Measurements from ENCODE around the gene UBXN4.
"Not testable (repeated sequence)": the region's sequence is repeated elsewhere in the genome, so short reads cannot be mapped to it uniquely, and the experiment has no call there.

UBXN4 gene

DNA sequence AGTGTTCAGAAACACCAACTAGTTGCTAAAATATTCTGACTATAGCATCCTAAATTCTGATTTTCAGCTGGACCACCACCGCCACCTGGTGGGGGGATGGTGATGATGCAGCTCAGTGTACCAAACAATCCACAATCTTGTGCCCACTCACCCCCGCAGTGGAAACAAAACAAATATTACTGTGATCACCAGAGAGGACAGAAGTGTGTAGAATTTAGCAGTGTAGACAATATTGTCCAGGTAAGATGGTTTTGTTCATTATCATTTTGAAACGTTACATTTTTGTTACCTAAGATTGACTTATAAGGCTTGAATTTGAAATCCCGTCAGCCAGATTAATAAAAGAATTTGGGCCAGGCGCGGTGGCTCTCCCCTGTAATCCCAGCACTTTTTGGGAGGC is 31.7 kb upstream of the UBXN4 start:
- TF ChIP-seq, protein P1, sequence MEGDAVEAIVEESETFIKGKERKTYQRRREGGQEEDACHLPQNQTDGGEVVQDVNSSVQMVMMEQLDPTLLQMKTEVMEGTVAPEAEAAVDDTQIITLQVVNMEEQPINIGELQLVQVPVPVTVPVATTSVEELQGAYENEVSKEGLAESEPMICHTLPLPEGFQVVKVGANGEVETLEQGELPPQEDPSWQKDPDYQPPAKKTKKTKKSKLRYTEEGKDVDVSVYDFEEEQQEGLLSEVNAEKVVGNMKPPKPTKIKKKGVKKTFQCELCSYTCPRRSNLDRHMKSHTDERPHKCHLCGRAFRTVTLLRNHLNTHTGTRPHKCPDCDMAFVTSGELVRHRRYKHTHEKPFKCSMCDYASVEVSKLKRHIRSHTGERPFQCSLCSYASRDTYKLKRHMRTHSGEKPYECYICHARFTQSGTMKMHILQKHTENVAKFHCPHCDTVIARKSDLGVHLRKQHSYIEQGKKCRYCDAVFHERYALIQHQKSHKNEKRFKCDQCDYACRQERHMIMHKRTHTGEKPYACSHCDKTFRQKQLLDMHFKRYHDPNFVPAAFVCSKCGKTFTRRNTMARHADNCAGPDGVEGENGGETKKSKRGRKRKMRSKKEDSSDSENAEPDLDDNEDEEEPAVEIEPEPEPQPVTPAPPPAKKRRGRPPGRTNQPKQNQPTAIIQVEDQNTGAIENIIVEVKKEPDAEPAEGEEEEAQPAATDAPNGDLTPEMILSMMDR (IDR thresholded peaks at IDR 0.05; ENCODE audit: low read length, missing control alignments), result peak; percentile 97
- no peak overlapping the region for H3K4me3 ChIP-seq (replicated peaks; ENCODE audit: low read depth, low read length)
- peak; percentile 62 for DNase-seq (ENCODE audit: low read depth)

DNA sequence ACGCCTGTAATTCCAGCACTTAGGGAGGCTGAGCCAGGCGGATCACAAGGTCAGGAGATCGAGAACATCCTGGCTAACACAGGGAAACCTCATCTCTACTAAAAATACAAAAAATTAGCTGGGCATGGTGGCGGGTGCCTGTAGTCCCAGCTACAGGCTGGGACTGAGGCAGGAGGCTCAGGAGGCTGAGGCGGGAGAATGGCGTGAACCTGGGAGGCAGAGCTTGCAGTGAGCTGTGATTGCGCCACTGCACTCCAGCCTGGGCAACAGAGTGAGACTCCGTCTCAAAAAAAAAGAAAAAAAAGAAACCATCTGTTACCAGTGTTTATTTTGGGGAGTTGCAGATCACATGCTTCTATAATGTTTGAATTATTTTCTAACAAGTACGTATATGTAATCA is 26.6 kb upstream of the UBXN4 start:
- not testable (repeated sequence) for DNase-seq (ENCODE audit: low read depth); H3K4me3 ChIP-seq (replicated peaks; ENCODE audit: low read depth, low read length)

DNA sequence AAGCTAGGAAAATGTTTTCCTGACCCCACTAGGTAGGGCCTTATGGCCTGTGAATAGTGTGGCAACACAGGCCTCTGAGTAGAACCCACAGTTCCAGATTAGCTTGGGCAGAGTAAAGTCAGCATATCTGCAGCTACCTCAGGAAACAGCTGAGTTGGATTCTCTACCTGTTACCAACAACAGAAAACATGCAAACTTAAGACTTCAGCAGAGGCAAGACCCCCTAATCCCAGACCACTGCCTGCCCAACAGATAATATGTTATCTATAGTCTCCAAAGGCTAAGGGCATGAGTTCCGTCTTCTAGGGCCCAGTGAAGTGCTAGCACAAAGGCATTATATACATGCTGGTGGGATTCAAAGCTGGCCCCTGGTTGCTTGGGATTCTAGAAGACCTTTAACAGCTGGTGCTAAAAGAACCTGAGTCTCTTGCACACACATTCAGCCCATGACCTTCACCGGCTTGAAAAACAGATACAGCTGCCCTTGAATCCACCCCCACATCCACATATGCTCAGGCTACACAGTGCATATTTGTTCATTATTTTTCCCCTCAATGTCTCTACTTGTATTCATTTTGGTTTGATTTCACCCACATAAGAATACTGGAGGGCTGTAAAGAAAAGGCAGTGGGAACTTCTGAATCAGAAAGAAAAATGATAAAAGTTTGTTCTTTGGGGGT is 13.5 kb upstream of the UBXN4 start:
- H3K4me3 ChIP-seq (replicated peaks; ENCODE audit: low read depth, low read length), result no peak overlapping the region
- DNase-seq (ENCODE audit: low read depth), result no peak
- TF ChIP-seq, protein P1 (IDR thresholded peaks at IDR 0.05; ENCODE audit: low read length, missing control alignments), result no peak

DNA sequence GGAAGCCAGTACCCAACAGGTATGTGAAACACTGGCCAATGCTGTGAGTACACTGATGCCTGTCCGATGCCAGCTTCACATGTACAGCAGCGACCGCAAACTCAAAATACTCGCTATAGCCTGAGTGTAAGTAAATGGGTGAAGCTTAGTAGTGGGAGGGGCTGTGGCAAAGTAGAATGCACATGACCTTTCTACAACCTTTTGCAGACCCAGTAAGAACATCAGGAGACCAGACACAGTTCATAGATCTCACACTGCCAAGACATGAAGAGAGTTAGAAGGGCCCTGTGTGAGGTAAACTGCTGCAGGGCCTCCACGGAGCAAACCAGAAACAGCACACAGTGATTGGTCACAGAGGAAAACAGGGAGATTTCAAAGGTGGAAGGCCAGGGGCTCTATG is 9.1 kb upstream of the UBXN4 start:
- DNase-seq (ENCODE audit: low read depth), result no peak
- H3K4me3 ChIP-seq (replicated peaks; ENCODE audit: low read depth, low read length), result no peak overlapping the region
- TF ChIP-seq, protein P1 (IDR thresholded peaks at IDR 0.05; ENCODE audit: low read length, missing control alignments), result no peak

DNA sequence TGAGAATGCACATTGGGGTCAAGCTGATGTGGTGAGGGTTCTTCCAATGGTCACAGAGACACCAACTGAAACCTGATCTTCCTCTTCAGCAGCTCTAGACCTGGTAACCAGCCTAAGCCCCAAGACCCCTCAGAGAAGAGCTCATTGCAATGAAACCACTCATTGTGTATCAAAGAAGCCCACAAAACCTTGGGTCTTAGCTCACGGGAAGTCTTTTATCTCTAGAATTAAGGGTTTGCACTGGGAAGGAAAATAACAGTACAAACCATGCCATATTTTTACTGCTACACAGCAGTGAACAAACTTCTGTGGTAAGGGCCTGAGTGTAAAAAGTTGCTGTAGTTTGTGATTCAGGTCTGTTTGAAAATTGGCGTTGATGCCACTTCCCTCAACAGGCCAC is 8.6 kb upstream of the UBXN4 start:
- TF ChIP-seq, protein P1 (IDR thresholded peaks at IDR 0.05; ENCODE audit: low read length, missing control alignments), result no peak
- no peak for DNase-seq (ENCODE audit: low read depth)
- no peak overlapping the region for H3K4me3 ChIP-seq (replicated peaks; ENCODE audit: low read depth, low read length)

DNA sequence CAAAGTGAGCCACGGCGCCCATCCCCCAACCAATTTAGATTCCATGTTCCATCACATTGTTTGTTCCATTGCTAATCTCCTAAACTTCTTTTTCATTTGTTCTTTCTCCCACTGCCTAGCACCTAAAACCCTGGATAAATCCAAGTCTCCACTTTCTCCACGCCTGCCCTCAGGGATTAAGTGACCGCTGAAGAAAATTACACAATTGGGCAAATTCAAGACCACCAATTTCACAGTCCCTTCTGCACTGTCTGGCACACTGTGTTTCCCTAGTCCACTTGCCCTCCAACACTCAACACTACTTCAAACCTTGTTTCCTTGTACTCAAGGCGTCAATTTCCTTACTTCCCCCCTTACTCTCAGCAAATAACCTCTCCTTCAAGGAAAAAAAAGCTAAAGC is 5.1 kb upstream of the UBXN4 start:
- DNase-seq (ENCODE audit: low read depth), result no peak
- no peak overlapping the region for H3K4me3 ChIP-seq (replicated peaks; ENCODE audit: low read depth, low read length)
- TF ChIP-seq, protein P1 (IDR thresholded peaks at IDR 0.05; ENCODE audit: low read length, missing control alignments), result no peak

DNA sequence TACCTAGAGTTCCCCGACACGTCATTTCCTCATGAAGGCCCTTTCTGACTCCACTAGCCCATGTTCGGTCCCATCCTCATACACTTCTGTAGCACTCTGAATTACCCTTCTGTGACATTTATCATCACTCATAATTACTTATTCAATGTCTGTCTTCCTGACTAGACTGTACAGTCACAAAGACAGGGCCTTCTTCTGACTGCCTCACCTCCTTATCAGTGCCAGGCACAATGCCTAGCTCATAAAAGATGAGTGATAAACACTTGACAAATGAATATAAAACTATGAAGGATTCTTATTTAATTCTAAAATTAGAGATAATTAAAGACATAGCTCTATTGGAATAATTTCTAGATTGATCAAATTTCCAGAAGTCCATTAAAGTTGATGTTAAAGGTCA is 1.4 kb upstream of the UBXN4 start:
- TF ChIP-seq, protein P1 (IDR thresholded peaks at IDR 0.05; ENCODE audit: low read length, missing control alignments), result no peak
- no peak for DNase-seq (ENCODE audit: low read depth)

More for the DNA sequence above, 1.4 kb upstream of the UBXN4 start:
- no peak overlapping the region for H3K4me3 ChIP-seq (replicated peaks; ENCODE audit: low read depth, low read length)
